IMR-90 (cell line): Measurements from ENCODE around the gene CCL14. TPM values are rescaled to one million over a fixed set of nuclear protein-coding genes. Genes with fewer than 3 reads are reported as not detected.
A peak's percentile ranks its signal among the peaks of the same experiment; 100 is the strongest.

Source experiments
- ATAC-seq: fragments of 200-7000 bp; cut with Tn5 transposase; 2 replicates; pipeline ENCODE4 v1.9.1; 2020; ENCODE audit warnings: low read depth, mild to moderate bottlenecking, moderate library complexity
- BruUV-seq: library from RNA; stranded (reverse); fragments of 400-500 nt; replicated peaks from 2 replicates; lab custom pipeline; 2021; lab: Mats Ljungman, UMichigan
- CTCF ChIA-PET: fragments of 300-600 bp; formaldehyde crosslinking; extraction: SDS; loops from one replicate; lab custom pipeline; 2021; ENCODE audit warnings: antibody characterized with exemption; lab: Yijun Ruan, JAX
- POLR2A ChIA-PET: fragments of 300-600 bp; sonication (Branson Sonifier 250); formaldehyde crosslinking; loops from one replicate; lab custom pipeline; 2022; ENCODE audit warnings: antibody characterized with exemption; ENCODE audit not compliant: unreplicated experiment; lab: Charles Lee
- DNase-seq: peaks from one replicate; pipeline ENCODE4 v3.0.0; 2013
- H2AFZ ChIP-seq: replicated peaks from 2 replicates; pipeline ENCODE3; 2013; ENCODE audit warnings: low read length, mild to moderate bottlenecking; ENCODE audit not compliant: poor library complexity
- H2AK5ac ChIP-seq: 2 replicates; pipeline ENCODE4 v1.6.1; 2013; ENCODE audit warnings: low read depth, low read length, inconsistent platforms
- H2AK9ac ChIP-seq: replicated peaks from 2 replicates; pipeline ENCODE3; 2013; ENCODE audit warnings: mild to moderate bottlenecking, low read depth, low read length, moderate library complexity; ENCODE audit not compliant: poor library complexity
- H2BK120ac ChIP-seq: 2 replicates; pipeline ENCODE4 v1.6.1; 2013; ENCODE audit warnings: low read depth, low read length, inconsistent platforms
- H2BK15ac ChIP-seq: 3 replicates; pipeline ENCODE4 v1.6.1; 2013; ENCODE audit warnings: low read depth, low read length, inconsistent platforms
- H2BK20ac ChIP-seq: 2 replicates; pipeline ENCODE4 v1.6.1; 2013; ENCODE audit warnings: low read depth, mild to moderate bottlenecking, inconsistent platforms, low read length, moderate library complexity
- H2BK5ac ChIP-seq: 2 replicates; pipeline ENCODE4 v1.6.1; 2013; ENCODE audit warnings: mild to moderate bottlenecking, low read depth, low read length, inconsistent platforms; ENCODE audit not compliant: poor library complexity, severe bottlenecking
- H3K14ac ChIP-seq: replicated peaks from 2 replicates; pipeline ENCODE4 v1.6.1; 2013; ENCODE audit warnings: low read depth, low read length, inconsistent platforms
- H3K18ac ChIP-seq: 2 replicates; pipeline ENCODE4 v1.6.1; 2013; ENCODE audit warnings: low read depth, low read length, control low read depth
- H3K23ac ChIP-seq: 2 replicates; pipeline ENCODE4 v1.6.1; 2013; ENCODE audit warnings: low read depth, low read length, inconsistent platforms
- H3K27ac ChIP-seq: 2 replicates; pipeline ENCODE4 v1.5.1; 2013; ENCODE audit warnings: mild to moderate bottlenecking, control low read depth, low read length; ENCODE audit not compliant: insufficient read depth
- H3K27me3 ChIP-seq: 2 replicates; pipeline ENCODE4 v1.6.1; 2013; ENCODE audit warnings: low read length; ENCODE audit not compliant: control insufficient read depth, insufficient read depth
- H3K36me3 ChIP-seq: 2 replicates; pipeline ENCODE4 v1.6.1; 2013; ENCODE audit warnings: low read length, mixed read lengths; ENCODE audit not compliant: control insufficient read depth, insufficient read depth
- H3K4ac ChIP-seq: 2 replicates; pipeline ENCODE4 v1.6.1; 2013; ENCODE audit warnings: low read depth, low read length, inconsistent platforms
- H3K4me1 ChIP-seq: 2 replicates; pipeline ENCODE4 v1.6.1; 2013; ENCODE audit warnings: low read length, mixed read lengths; ENCODE audit not compliant: control insufficient read depth, insufficient read depth
- H3K4me2 ChIP-seq: 2 replicates; pipeline ENCODE4 v1.6.1; 2013; ENCODE audit warnings: low read depth, mild to moderate bottlenecking, control low read depth, low read length, moderate library complexity
- H3K4me3 ChIP-seq: 2 replicates; pipeline ENCODE4 v1.5.1; 2013; ENCODE audit warnings: low read depth, mild to moderate bottlenecking, control low read depth, low read length, moderate library complexity; ENCODE audit not compliant: insufficient read depth
- H3K56ac ChIP-seq: 2 replicates; pipeline ENCODE4 v1.6.1; 2013; ENCODE audit warnings: low read length, inconsistent platforms; ENCODE audit not compliant: insufficient read depth; ENCODE audit errors: extremely low read depth
- H3K79me1 ChIP-seq, 2 experiments: 2 replicates each; pipeline ENCODE4 v1.6.1; 2013; ENCODE audit warnings: low read length in 2 of 2, inconsistent platforms in 1 of 2, low read depth in 1 of 2
- H3K9ac ChIP-seq: 2 replicates; pipeline ENCODE4 v1.6.1; 2013; ENCODE audit warnings: low read depth, low read length, control low read depth
- H3K9me1 ChIP-seq: 2 replicates; pipeline ENCODE4 v1.6.1; 2013; ENCODE audit warnings: low read length, inconsistent platforms; ENCODE audit not compliant: insufficient read depth
- H3K9me3 ChIP-seq: 2 replicates; pipeline ENCODE4 v1.6.1; 2013; ENCODE audit warnings: low read length; ENCODE audit not compliant: control insufficient read depth, insufficient read depth
- H4K20me1 ChIP-seq: 2 replicates; pipeline ENCODE4 v1.6.1; 2013; ENCODE audit warnings: low read length, inconsistent platforms; ENCODE audit not compliant: insufficient read depth
- H4K5ac ChIP-seq: 2 replicates; pipeline ENCODE4 v1.6.1; 2013; ENCODE audit warnings: mild to moderate bottlenecking, low read depth, low read length, control low read depth
- H4K8ac ChIP-seq, 2 experiments: 2 replicates each; pipeline ENCODE4 v1.6.1; 2013; ENCODE audit warnings: low read depth in 2 of 2, low read length in 2 of 2, control low read depth in 1 of 2, inconsistent platforms in 1 of 2
- H4K91ac ChIP-seq: 2 replicates; pipeline ENCODE4 v1.6.1; 2013; ENCODE audit warnings: low read depth, low read length, inconsistent platforms; ENCODE audit not compliant: insufficient read depth
- BHLHE40 ChIP-seq: fragments of 150-350 bp; IDR thresholded peaks from 2 replicates; pipeline ENCODE4 v1.6.1; 2016; ENCODE audit warnings: mild to moderate bottlenecking, low read depth, low read length
- POLR2A ChIP-seq: IDR thresholded peaks from 2 replicates; pipeline ENCODE4 v1.6.1; 2012; ENCODE audit warnings: mild to moderate bottlenecking, low read depth, low read length
- WGBS, 2 experiments: methylation state at CpG; one replicate each; pipeline versions ENCODE4 v1.1.5 to v1.1.7; 2013; ENCODE audit warnings: missing lambda C conversion rate in 2 of 2; ENCODE audit not compliant: insufficient read length in 1 of 2; ENCODE audit errors: extremely low coverage in 2 of 2; 5-methylcytosine and 5-hydroxymethylcytosine counted together
- dilution Hi-C: fragments of 300-500 bp; cut with HindIII; formaldehyde crosslinking; loops from one replicate; pipeline ENCODE4 v1.14.3; 2018; ENCODE audit warnings: low sequenced_read_pairs; ENCODE audit not compliant: unreplicated experiment
- in situ Hi-C: fragments of 300-500 bp; cut with MboI; formaldehyde crosslinking; loops from 3 replicates; pipeline ENCODE4 v1.14.3; 2019; ENCODE audit warnings: low sequenced_read_pairs, inconsistent platforms, mixed read lengths
- intact Hi-C: fragments of 100-400 bp; cut with micrococcal nuclease; formaldehyde crosslinking; loops from 2 replicates; pipeline ENCODE4 v1.10.0; 2022
- polyA plus RNA-seq, 3 experiments: library from polyadenylated mRNA; depleted of rRNA; stranded (reverse); fragments of >200 nt; gene quantifications; 2 replicates each; pipeline ENCODE4 v1.2.3, GENCODE V29; 2012; ENCODE audit warnings: low replicate concordance in 1 of 3
- total RNA-seq: library from RNA; depleted of rRNA; stranded (reverse); fragments of >200 nt; gene quantifications from 2 replicates; pipeline ENCODE4 v1.2.3, GENCODE V29; 2012

CCL14 gene
- total and polyA plus RNA-seq, 2 of the 4 experiments (the other 2 are of a cell fraction) = not detected

- Histone ChIP-seq H2BK20ac (no peak overlapping the region), H3K4ac (no peak overlapping the region), H3K79me1 (no peaks in the 10 kb centered on the region), H3K9me1 (no peaks in the 10 kb centered on the region; the same call in 1 of the 2 replicates), H3K36me3 (no peaks in the 10 kb centered on the region), H3K14ac (no peak overlapping the region), H3K18ac (no peak overlapping the region), H3K27ac (no peak overlapping the region), H2AK5ac (no peak overlapping the region), H3K27me3 (peaks cover 3% of the 10 kb centered on the region; the same call in 1 of the 2 replicates), H4K20me1 (no peaks in the 10 kb centered on the region), H3K56ac (no peak overlapping the region), H3K23ac (no peak overlapping the region), H2AK9ac (no peak overlapping the region), H2BK15ac (no peak overlapping the region), H3K4me2 (no peak overlapping the region), H2BK120ac (no peak overlapping the region), H3K9ac (no peak overlapping the region), H3K4me3 (no peak overlapping the region), H3K9me3 (no peaks in the 10 kb centered on the region), H4K8ac (no peak overlapping the region), H2AFZ (no peak overlapping the region), H4K5ac (no peak overlapping the region), H2BK5ac (no peak overlapping the region), H4K91ac (no peak overlapping the region), H3K4me1 (peaks cover 6% of the 10 kb centered on the region)
- no peak for DNase-seq
- POLR2A ChIA-PET = no interaction called here
- CTCF ChIA-PET = interaction anchor here (1.3 kb wide), 1 partner anchor 510 kb away, joined by 3 read pairs; no protein-coding TSS in a partner anchor
- dilution Hi-C loops = no loop called here
- intact Hi-C loops = no loop called here
- ATAC-seq = no peak; the same call in 1 of the 2 replicates
- TF ChIP-seq POLR2A (no peak), BHLHE40 (peak; percentile 23; the same call in 1 of the 2 replicates)
- BruUV-seq = no TSS peak
- WGBS, 2 experiments = no CpG with 5 or more reads among the region's 4 CpGs
- in situ Hi-C loops = loop anchor here (5.0 kb wide), 1 partner anchor 174 kb away; no protein-coding TSS in a partner anchor
Observed at GRCh38 chr17:35972945-35973332, 13.6 kb downstream of the CCL14 start.
